CD14-positive monocyte (primary cell): ENCODE measurements around the gene MAPK4. TPM values are rescaled to one million over a fixed set of nuclear protein-coding genes. Genes with fewer than 3 reads are reported as not detected.

ENCODE experiments used
- DNase-seq, 3 donors: peaks; one replicate each; pipeline ENCODE4 v3.0.0-alpha.2; 2011 to 2022
- H2AFZ ChIP-seq: 2 replicates; pipeline ENCODE4 v1.6.0; 2012; ENCODE audit warnings: mild to moderate bottlenecking, low read depth, low read length, inconsistent platforms; ENCODE audit not compliant: insufficient read depth, poor library complexity, severe bottlenecking
- H3K27ac ChIP-seq, 2 donors: 1 replicate in 1 of 2; 2 replicates in 1 of 2; pipeline ENCODE4 v1.5.1; 2012 to 2013; ENCODE audit warnings: low read length in 2 of 2, control low read depth in 1 of 2, inconsistent platforms in 1 of 2, low read depth in 1 of 2, mild to moderate bottlenecking in 1 of 2
- H3K27me3 ChIP-seq, 2 donors: one replicate each; pipeline versions ENCODE4 v1.6.0 to v1.6.1; 2011 to 2013; ENCODE audit warnings: low read length in 2 of 2; ENCODE audit not compliant: control insufficient read depth in 2 of 2, insufficient read depth in 2 of 2
- H3K36me3 ChIP-seq, 2 donors: replicated peaks in 1 of 2; 1 replicate in 1 of 2; 2 replicates in 1 of 2; pipeline versions ENCODE4 v1.5.1 to v1.6.1; 2012 to 2013; ENCODE audit warnings: low read length in 2 of 2, control low read depth in 1 of 2, inconsistent platforms in 1 of 2, mild to moderate bottlenecking in 1 of 2; ENCODE audit not compliant: insufficient read depth in 2 of 2, control insufficient read depth in 1 of 2
- H3K4me1 ChIP-seq, 2 donors: 1 replicate in 1 of 2; 2 replicates in 1 of 2; pipeline versions ENCODE4 v1.5.1 to v1.6.1; 2012 to 2013; ENCODE audit warnings: low read length in 2 of 2, control low read depth in 1 of 2, inconsistent platforms in 1 of 2, mild to moderate bottlenecking in 1 of 2, moderate library complexity in 1 of 2; ENCODE audit not compliant: insufficient read depth in 2 of 2, control insufficient read depth in 1 of 2
- H3K4me2 ChIP-seq: replicated peaks from 2 replicates; pipeline ENCODE3; 2012; ENCODE audit warnings: low read length, moderate library complexity, mild to moderate bottlenecking; ENCODE audit not compliant: poor library complexity, severe bottlenecking; ENCODE audit errors: extremely low read depth
- H3K4me3 ChIP-seq, 3 experiments: fragments of 200-600 bp in 1 of 3; sonication (generic) in 1 of 3; replicated peaks in 1 of 3; 1 replicate in 2 of 3; 2 replicates in 1 of 3; pipeline ENCODE4 v1.5.1; 2011 to 2013; ENCODE audit warnings: low read length in 3 of 3, mild to moderate bottlenecking in 3 of 3, control low read depth in 2 of 3, low read depth in 2 of 3, inconsistent platforms in 1 of 3, moderate library complexity in 1 of 3
- H3K79me2 ChIP-seq: 2 replicates; pipeline ENCODE4 v1.6.0; 2012; ENCODE audit warnings: mild to moderate bottlenecking, control low read depth, inconsistent platforms, low read length, moderate library complexity; ENCODE audit not compliant: insufficient read depth
- H3K9ac ChIP-seq: 2 replicates; pipeline ENCODE4 v1.6.0; 2017; ENCODE audit warnings: low read length, mild to moderate bottlenecking; ENCODE audit not compliant: insufficient read depth, poor library complexity, severe bottlenecking
- H3K9me3 ChIP-seq, 2 donors: replicated peaks in 1 of 2; 1 replicate in 1 of 2; 2 replicates in 1 of 2; pipeline versions ENCODE4 v1.5.1 to v1.6.1; 2012 to 2013; ENCODE audit warnings: low read length in 2 of 2, control low read depth in 1 of 2; ENCODE audit not compliant: control insufficient read depth in 1 of 2, insufficient read depth in 1 of 2
- H4K20me1 ChIP-seq: 2 replicates; pipeline ENCODE4 v1.6.0; 2012; ENCODE audit warnings: mild to moderate bottlenecking, low read length, control low read depth, moderate library complexity; ENCODE audit not compliant: insufficient read depth
- H3K27ac Mint-ChIP-seq, 7 donors: one replicate each; pipeline ENCODE4 v1.8.0; 2020; ENCODE audit warnings: mild to moderate bottlenecking in 7 of 7, mixed read lengths in 7 of 7, moderate library complexity in 6 of 7, inconsistent platforms in 2 of 7
- H3K27me3 Mint-ChIP-seq, 3 donors: one replicate each; pipeline ENCODE4 v1.8.0; 2021 to 2022; ENCODE audit warnings: low read depth in 3 of 3, mild to moderate bottlenecking in 3 of 3, mixed read lengths in 3 of 3, moderate library complexity in 3 of 3, inconsistent platforms in 1 of 3
- H3K36me3 Mint-ChIP-seq, 2 donors: one replicate each; pipeline ENCODE4 v1.8.0; 2020; ENCODE audit warnings: mixed read lengths in 2 of 2, inconsistent platforms in 1 of 2, mild to moderate bottlenecking in 1 of 2
- H3K4me1 Mint-ChIP-seq: one replicate; pipeline ENCODE4 v1.8.0; 2020; ENCODE audit warnings: mild to moderate bottlenecking, mixed read lengths
- H3K4me3 Mint-ChIP-seq, 2 donors: one replicate each; pipeline ENCODE4 v1.8.0; 2020; ENCODE audit warnings: mild to moderate bottlenecking in 2 of 2, mixed read lengths in 2 of 2, moderate library complexity in 1 of 2
- H3K9me3 Mint-ChIP-seq, 7 donors: one replicate each; pipeline ENCODE4 v1.8.0; 2020 to 2022; ENCODE audit warnings: mixed read lengths in 7 of 7, mild to moderate bottlenecking in 6 of 7, moderate library complexity in 6 of 7, inconsistent platforms in 2 of 7
- WGBS: methylation state at CpG from one replicate; pipeline ENCODE4 v1.1.5; 2013; ENCODE audit warnings: missing lambda C conversion rate; ENCODE audit not compliant: insufficient coverage; 5-methylcytosine and 5-hydroxymethylcytosine counted together
- intact Hi-C, 2 donors: fragments of 100-400 bp; cut with micrococcal nuclease; formaldehyde crosslinking; loops; one replicate each; pipeline versions ENCODE4 v1.15.0 to v1.15.1; 2023
- polyA plus RNA-seq, 3 donors: library from polyadenylated mRNA; depleted of rRNA in 1 of 3; unstranded in 2 of 3; stranded (reverse) in 1 of 3; fragments of 300-500 nt in 2 of 3; fragments of >200 nt in 1 of 3; fragmentation: Illumina TruSeq in 2 of 3; gene quantifications; 1 replicate in 2 of 3; 2 replicates in 1 of 3; pipeline ENCODE4 v1.2.3, GENCODE V29; 2012 to 2021
- TF ChIP-seq, protein P1 (sequence below): fragments of 200-600 bp; IDR thresholded peaks from one replicate; pipeline ENCODE4 v1.8.0; 2022; ENCODE audit warnings: antibody characterized with exemption, mild to moderate bottlenecking

MAPK4 gene
- polyA plus RNA-seq, 3 donors = not detected

DNA sequence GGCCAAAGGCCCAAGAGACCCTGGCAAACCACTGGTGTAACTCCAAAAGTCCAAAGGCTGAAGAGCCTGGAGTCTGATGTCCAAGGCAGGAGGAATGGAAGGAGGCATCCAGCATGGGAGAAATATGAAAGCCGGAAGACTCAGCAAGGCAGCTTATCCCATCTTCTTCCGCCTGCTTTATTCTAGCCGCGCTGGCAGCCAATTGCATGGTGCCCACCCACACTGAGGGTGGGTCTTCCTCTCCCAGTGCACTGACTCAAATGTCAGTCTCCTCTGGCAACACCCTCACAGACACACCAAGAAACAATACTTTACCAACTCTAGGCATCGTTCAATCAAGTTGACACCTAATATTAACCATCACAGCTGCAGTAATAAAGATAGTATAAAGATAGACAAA lies 34.1 kb downstream of the MAPK4 start:
- Histone ChIP-seq H3K27ac (no peak overlapping the region), H4K20me1 (no peaks in the 10 kb centered on the region), H3K9ac (no peak overlapping the region), H3K79me2 (no peaks in the 10 kb centered on the region), H3K4me1 (no peaks in the 10 kb centered on the region), H2AFZ (no peak overlapping the region), H3K27me3 (no peaks in the 10 kb centered on the region), H3K36me3 (no peaks in the 10 kb centered on the region), H3K4me2 (no peak overlapping the region), H3K4me3 (no peak overlapping the region), H3K9me3 (no peaks in the 10 kb centered on the region)
- peaks cover 0 to 4% (median 0%) of the 10 kb centered on the region in 7 donors for H3K9me3 Mint-ChIP-seq
- H3K4me1 Mint-ChIP-seq = no peaks in the 10 kb centered on the region
- peaks cover 0 to 9% (median 5%) of the 10 kb centered on the region in 3 donors for H3K27me3 Mint-ChIP-seq
- TF ChIP-seq, protein P1, sequence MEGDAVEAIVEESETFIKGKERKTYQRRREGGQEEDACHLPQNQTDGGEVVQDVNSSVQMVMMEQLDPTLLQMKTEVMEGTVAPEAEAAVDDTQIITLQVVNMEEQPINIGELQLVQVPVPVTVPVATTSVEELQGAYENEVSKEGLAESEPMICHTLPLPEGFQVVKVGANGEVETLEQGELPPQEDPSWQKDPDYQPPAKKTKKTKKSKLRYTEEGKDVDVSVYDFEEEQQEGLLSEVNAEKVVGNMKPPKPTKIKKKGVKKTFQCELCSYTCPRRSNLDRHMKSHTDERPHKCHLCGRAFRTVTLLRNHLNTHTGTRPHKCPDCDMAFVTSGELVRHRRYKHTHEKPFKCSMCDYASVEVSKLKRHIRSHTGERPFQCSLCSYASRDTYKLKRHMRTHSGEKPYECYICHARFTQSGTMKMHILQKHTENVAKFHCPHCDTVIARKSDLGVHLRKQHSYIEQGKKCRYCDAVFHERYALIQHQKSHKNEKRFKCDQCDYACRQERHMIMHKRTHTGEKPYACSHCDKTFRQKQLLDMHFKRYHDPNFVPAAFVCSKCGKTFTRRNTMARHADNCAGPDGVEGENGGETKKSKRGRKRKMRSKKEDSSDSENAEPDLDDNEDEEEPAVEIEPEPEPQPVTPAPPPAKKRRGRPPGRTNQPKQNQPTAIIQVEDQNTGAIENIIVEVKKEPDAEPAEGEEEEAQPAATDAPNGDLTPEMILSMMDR = no peak
- intact Hi-C loops = no loop called here
- WGBS = no CpG with 5 or more reads among the region's 5 CpGs
- DNase-seq = no peak
- H3K27ac Mint-ChIP-seq = no peak overlapping the region
- H3K36me3 Mint-ChIP-seq = no peaks in the 10 kb centered on the region
- no peak overlapping the region for H3K4me3 Mint-ChIP-seq

DNA sequence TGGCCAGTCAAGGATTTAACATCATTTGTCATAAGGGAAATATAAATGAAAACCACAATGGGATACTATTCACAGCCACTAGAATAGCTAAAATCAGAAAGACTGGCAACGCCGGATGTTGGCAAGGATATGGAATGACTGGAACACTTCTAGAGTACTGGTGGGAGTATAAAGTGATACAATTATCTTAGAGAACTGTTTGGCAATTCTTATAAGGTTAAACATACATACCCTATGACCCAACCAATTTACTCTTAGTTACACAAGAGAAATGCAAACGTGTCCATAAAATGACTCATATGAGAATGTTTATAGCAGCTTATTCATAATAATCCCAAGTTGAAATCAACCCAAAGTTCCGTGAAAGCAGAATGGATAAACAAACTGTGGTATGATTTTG lies 35.1 kb downstream of the MAPK4 start:
- H3K27me3 Mint-ChIP-seq = peaks cover 0 to 5% (median 5%) of the 10 kb centered on the region in 3 donors
- H3K4me3 Mint-ChIP-seq = no peak overlapping the region
- Histone ChIP-seq H3K27ac (no peak overlapping the region), H3K9ac (no peak overlapping the region), H3K36me3 (no peaks in the 10 kb centered on the region), H2AFZ (no peak overlapping the region), H3K27me3 (no peaks in the 10 kb centered on the region), H3K9me3 (no peaks in the 10 kb centered on the region), H3K4me1 (no peaks in the 10 kb centered on the region), H4K20me1 (no peaks in the 10 kb centered on the region), H3K4me2 (no peak overlapping the region), H3K4me3 (no peak overlapping the region), H3K79me2 (no peaks in the 10 kb centered on the region)
- H3K4me1 Mint-ChIP-seq = no peaks in the 10 kb centered on the region
- H3K27ac Mint-ChIP-seq = no peak overlapping the region
- no CpG with 5 or more reads among the region's 4 CpGs for WGBS
- intact Hi-C loops = no loop called here
- H3K9me3 Mint-ChIP-seq = peaks cover 0 to 4% (median 0%) of the 10 kb centered on the region in 7 donors
- H3K36me3 Mint-ChIP-seq = no peaks in the 10 kb centered on the region
- no peak for DNase-seq
- TF ChIP-seq, protein P1 = no peak
